Heart left ventricle (tissue), 16 donors: ENCODE measurements around the gene MAT2A. TPM values are rescaled to one million over a fixed set of nuclear protein-coding genes. Genes with fewer than 3 reads are reported as not detected.
A peak's percentile ranks its signal among the peaks of the same experiment; 100 is the strongest.

ENCODE experiments used
- ATAC-seq, 4 donors: fragments of 200-7000 bp; cut with Tn5 transposase; one replicate each; pipeline ENCODE4 v1.9.1; 2020 to 2022; ENCODE audit warnings: moderate library complexity in 4 of 4, mild to moderate bottlenecking in 3 of 4, moderate number of reproducible peaks in 1 of 4
- DNase-seq, 5 donors: peaks; one replicate each; pipeline ENCODE4 v3.0.0-alpha.2; 2020
- H3K27ac ChIP-seq, 12 donors: fragments of 200-600 bp; sonication (generic) in 4 of 12; one replicate each; pipeline versions ENCODE4 v1.5.0 to v1.8.0; 2016 to 2022; ENCODE audit warnings: mild to moderate bottlenecking in 2 of 12
- H3K27me3 ChIP-seq, 9 donors: fragments of 200-600 bp; sonication (generic) in 2 of 9; one replicate each; pipeline versions ENCODE4 v1.5.1 to v1.8.0; 2016 to 2022; ENCODE audit warnings: mild to moderate bottlenecking in 3 of 9
- H3K36me3 ChIP-seq, 9 donors: fragments of 200-600 bp; sonication (generic) in 2 of 9; one replicate each; pipeline versions ENCODE4 v1.5.0 to v1.8.0; 2018 to 2022; ENCODE audit warnings: mild to moderate bottlenecking in 2 of 9
- H3K4me1 ChIP-seq, 12 donors: fragments of 200-600 bp; sonication (generic) in 4 of 12; one replicate each; pipeline versions ENCODE4 v1.5.0 to v1.8.0; 2016 to 2022; ENCODE audit warnings: mild to moderate bottlenecking in 3 of 12
- H3K4me3 ChIP-seq, 12 donors: fragments of 200-600 bp; sonication (generic) in 4 of 12; one replicate each; pipeline versions ENCODE4 v1.5.0 to v1.8.0; 2017 to 2022; ENCODE audit warnings: mild to moderate bottlenecking in 9 of 12, moderate library complexity in 4 of 12
- H3K9me3 ChIP-seq, 12 donors: fragments of 200-600 bp; sonication (generic) in 4 of 12; one replicate each; pipeline versions ENCODE4 v1.5.0 to v1.8.0; 2016 to 2022; ENCODE audit warnings: mild to moderate bottlenecking in 1 of 12
- CTCF ChIP-seq, 12 donors: fragments of 200-600 bp; sonication (generic) in 4 of 12; IDR thresholded peaks; one replicate each; pipeline versions ENCODE4 v1.5.0 to v1.8.0; 2018 to 2022; ENCODE audit warnings: antibody characterized with exemption in 12 of 12, mild to moderate bottlenecking in 5 of 12
- POLR2A ChIP-seq, 2 donors: fragments of 450-650 bp; IDR thresholded peaks; one replicate each; pipeline ENCODE4 v1.6.1; 2017; ENCODE audit warnings: antibody characterized with exemption in 2 of 2, mild to moderate bottlenecking in 2 of 2, moderate library complexity in 2 of 2
- WGBS, 4 donors: extraction: QIAGEN DNeasy Blood & Tissue Kit in 2 of 4; methylation state at CpG; one replicate each; pipeline versions ENCODE4 v1.1.5 to v1.1.7; 2013 to 2018; 5-methylcytosine and 5-hydroxymethylcytosine counted together
- intact Hi-C, 10 donors: fragments of 100-400 bp; cut with DNase I; formaldehyde crosslinking; loops; one replicate each; pipeline versions ENCODE4 v1.11.1 to v1.14.2; 2022
- polyA plus RNA-seq, 2 donors: library from polyadenylated mRNA; stranded (reverse); fragments of 200-250 nt; gene quantifications; one replicate each; pipeline ENCODE4 v1.2.3, GENCODE V29; 2013
- total RNA-seq, 9 donors: library from RNA; depleted of rRNA in 2 of 9; stranded (reverse); fragments of >200 nt in 2 of 9; fragmentation: NEBNext Ultra II Directional in 3 of 9; extraction: Animal tissue kit (Norgen Biotek cat#: 25700) in 3 of 9; gene quantifications; one replicate each; pipeline versions ENCODE4 v1.1.0 to v1.2.4, GENCODE V29; 2016 to 2023
- donor health status: ischemic (EF 13 %, LVEDD 7.1; RV severe dilation, severe dysfunction).
- donor health status: healthy with polysubstance abuse.
- donor health status: DM: no; HTN: yes; CAD: no.
- donor health status: DM: no; HTN: no; CAD: no.
- donor health status: ischemic (EF 25% LVEDD 6.9; RV normal size, moderate dysfunction).
- donor health status: ischemic (EF 25% LVEDD 5.7; RV mildly dilated, moderate dysfunction).
- donor health status: healthy.
- donor health status: DM: yes; HTN: yes; CAD: no.
- donor health status: ischemic (EF 35%, LVEDD 5.7; RV mildly dilated, moderate dysfunction).
- donor health status: nonischemic (EF 11% LVEDD 7.7; RV severe dilation, severe dysfunction).
- donor health status: DM: yes; HTN: yes; CAD: no.
- donor health status: PGD.
- donor health status: ischemic (EF 29% LVEDD 5.4; RV normal size, mild dysfunction).
- donor health status: nonischemic (EF 23%, LVEDD 6.1; RV moderate dilation, normal function).

Gene MAT2A
- total and polyA plus RNA-seq, 11 donors: 66.0 to 218 (median 128) TPM

- H3K36me3 ChIP-seq: peaks cover 0 to 98% (median 77%) of the 10 kb centered on the region in 9 donors
- DNase-seq (no peak), ATAC-seq (no peak)
- intact Hi-C loops: no loop called here
- H3K4me1 ChIP-seq: peaks cover 0 to 33% (median 5%) of the 10 kb centered on the region in 12 donors
- H3K9me3 ChIP-seq: no peaks in the 10 kb centered on the region
- H3K27me3 ChIP-seq: no peaks in the 10 kb centered on the region
- 88 to 94% (median 90%) methylated on average over 10 of the region's 10 CpGs for WGBS, 4 donors
- no peak overlapping the region for H3K27ac ChIP-seq
- TF ChIP-seq POLR2A (IDR thresholded peaks at IDR 0.05): no peak
- TF ChIP-seq CTCF (IDR thresholded peaks at IDR 0.05): no peak
- no peak overlapping the region for H3K4me3 ChIP-seq
Measured at GRCh38 chr2:85549095-85549494, 10.1 kb downstream of the MAT2A start.

- no peak for ATAC-seq
- intact Hi-C loops: loop anchor here in 2 of 10 donors (2.0 to 5.0 kb wide), 2 partner anchors 129 to 198 kb away; partner anchors contain the start of genes ELMOD3 (in 1 of the 2) and RETSAT (in 1 of the 2)
Measured at GRCh38 chr2:85549826-85550225, 10.9 kb downstream of the MAT2A start.

GRCh38 chr2:85550486-85550885 lies 11.5 kb downstream of the MAT2A start:
- Histone ChIP-seq H3K4me3 (no peak overlapping the region), H3K27me3 (no peaks in the 10 kb centered on the region), H3K9me3 (no peaks in the 10 kb centered on the region), H3K36me3 (peaks cover 0 to 98% (median 77%) of the 10 kb centered on the region in 9 donors), H3K27ac (peak overlapping the region in 1 of 12 donors; percentile 55), H3K4me1 (peaks cover 0 to 26% (median 0%) of the 10 kb centered on the region in 12 donors)
- TF ChIP-seq POLR2A (IDR thresholded peaks at IDR 0.05) (no peak), CTCF (IDR thresholded peaks at IDR 0.05) (no peak)
- ATAC-seq (no peak), DNase-seq (peak in 1 of 5 donors; percentile 29)
- WGBS, 4 donors: 85 to 92% (median 85%) methylated on average over 10 of the region's 10 CpGs
- intact Hi-C loops: loop anchor here in 2 of 10 donors (2.0 to 5.0 kb wide), 2 partner anchors 130 to 198 kb away; partner anchors contain the start of genes ELMOD3 (in 1 of the 2) and RETSAT (in 1 of the 2)

More at GRCh38 chr2:85549826-85550225, 10.9 kb downstream of the MAT2A start:
- H3K4me1 ChIP-seq: peaks cover 0 to 26% (median under 1%) of the 10 kb centered on the region in 12 donors
- H3K9me3 ChIP-seq: no peaks in the 10 kb centered on the region
- TF ChIP-seq POLR2A (IDR thresholded peaks at IDR 0.05) (no peak), CTCF (IDR thresholded peaks at IDR 0.05) (no peak)
- no peaks in the 10 kb centered on the region for H3K27me3 ChIP-seq
- no peak overlapping the region for H3K4me3 ChIP-seq
- DNase-seq: no peak
- peak overlapping the region in 1 of 12 donors; percentile 55 for H3K27ac ChIP-seq
- WGBS, 4 donors: 52 to 64% (median 59%) methylated on average over 4 of the region's 4 CpGs
- peaks cover 0 to 98% (median 77%) of the 10 kb centered on the region in 9 donors for H3K36me3 ChIP-seq

DNA sequence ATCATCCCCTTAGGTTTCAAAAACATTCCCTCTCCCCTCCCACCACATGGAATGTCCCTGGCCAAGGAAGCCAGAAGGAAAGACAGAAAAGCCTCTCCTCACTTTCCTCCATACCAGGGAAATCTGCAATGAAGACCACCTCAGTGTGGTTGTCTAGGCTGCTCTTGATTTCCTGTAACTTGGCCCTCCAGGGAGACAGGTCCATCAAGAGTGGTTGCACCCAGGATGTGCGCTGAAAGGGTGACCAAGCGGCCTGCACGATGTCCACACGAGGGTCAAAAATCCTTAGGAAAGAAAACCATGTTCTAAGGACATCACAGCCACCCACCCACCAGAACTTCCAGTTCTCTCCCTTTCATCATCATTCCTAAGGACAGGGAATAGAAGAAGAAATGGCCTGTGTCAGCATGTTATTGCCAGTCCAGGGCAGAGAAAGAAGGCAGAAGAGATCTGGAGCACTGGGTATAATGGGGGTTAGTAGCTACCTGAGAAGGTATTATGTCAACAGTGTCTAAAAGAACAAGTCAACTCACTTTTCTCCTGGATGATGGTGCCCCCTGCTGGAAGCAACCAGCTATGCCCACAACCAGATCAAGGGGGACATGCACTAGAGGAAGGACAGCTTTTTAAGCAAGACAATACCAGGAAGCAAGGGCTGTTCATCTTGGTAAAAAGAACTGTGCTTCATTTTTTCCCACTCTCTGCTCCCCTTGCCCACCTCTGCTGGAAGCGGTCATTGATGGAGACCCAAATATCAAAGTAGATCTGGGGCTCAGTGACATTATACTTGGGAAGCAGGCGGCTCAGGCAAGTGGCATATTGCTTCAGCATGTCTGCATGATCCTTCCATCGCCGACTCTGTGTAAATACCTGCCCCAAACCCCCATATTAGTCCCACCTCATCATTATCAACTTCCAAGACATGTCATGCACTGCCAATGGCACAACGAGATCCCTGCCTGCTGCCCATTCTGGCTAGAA lies 13.0 kb downstream of the MAT2A start:
- Histone ChIP-seq H3K9me3 (no peaks in the 10 kb centered on the region), H3K27ac (peak overlapping the region in 2 of 12 donors; percentile 17 to 55), H3K4me1 (peaks cover 0 to 26% (median 0%) of the 10 kb centered on the region in 12 donors), H3K36me3 (peaks cover 0 to 96% (median 77%) of the 10 kb centered on the region in 9 donors), H3K4me3 (no peak overlapping the region), H3K27me3 (no peaks in the 10 kb centered on the region)
- DNase-seq (peak; percentile 71 to 85 (median 79)), ATAC-seq (peak; percentile 55 to 75 (median 64))
- intact Hi-C loops: loop anchor here (1.0 to 5.0 kb wide), 3 partner anchors 131 to 200 kb away; partner anchors contain the start of genes ELMOD3 (in 1 of the 10) and RETSAT (in 1 of the 10)
- 67 to 76% (median 73%) methylated on average over 9 of the region's 9 CpGs for whole genome bisulfite sequencing, 4 donors
- TF ChIP-seq CTCF (IDR thresholded peaks at IDR 0.05): peak; percentile 83 to 95 (median 90)
- no peak for TF ChIP-seq POLR2A (IDR thresholded peaks at IDR 0.05)
